Endothelial cell of hepatic sinusoid (primary cell): ENCODE results near the gene MPDZ.

Experiments used
- in situ Hi-C: cut with HindIII; loops from 2 replicates; pipeline ENCODE4 v1.10.0; 2017; ENCODE audit warnings: low sequenced_read_pairs

Gene MPDZ, protein sequence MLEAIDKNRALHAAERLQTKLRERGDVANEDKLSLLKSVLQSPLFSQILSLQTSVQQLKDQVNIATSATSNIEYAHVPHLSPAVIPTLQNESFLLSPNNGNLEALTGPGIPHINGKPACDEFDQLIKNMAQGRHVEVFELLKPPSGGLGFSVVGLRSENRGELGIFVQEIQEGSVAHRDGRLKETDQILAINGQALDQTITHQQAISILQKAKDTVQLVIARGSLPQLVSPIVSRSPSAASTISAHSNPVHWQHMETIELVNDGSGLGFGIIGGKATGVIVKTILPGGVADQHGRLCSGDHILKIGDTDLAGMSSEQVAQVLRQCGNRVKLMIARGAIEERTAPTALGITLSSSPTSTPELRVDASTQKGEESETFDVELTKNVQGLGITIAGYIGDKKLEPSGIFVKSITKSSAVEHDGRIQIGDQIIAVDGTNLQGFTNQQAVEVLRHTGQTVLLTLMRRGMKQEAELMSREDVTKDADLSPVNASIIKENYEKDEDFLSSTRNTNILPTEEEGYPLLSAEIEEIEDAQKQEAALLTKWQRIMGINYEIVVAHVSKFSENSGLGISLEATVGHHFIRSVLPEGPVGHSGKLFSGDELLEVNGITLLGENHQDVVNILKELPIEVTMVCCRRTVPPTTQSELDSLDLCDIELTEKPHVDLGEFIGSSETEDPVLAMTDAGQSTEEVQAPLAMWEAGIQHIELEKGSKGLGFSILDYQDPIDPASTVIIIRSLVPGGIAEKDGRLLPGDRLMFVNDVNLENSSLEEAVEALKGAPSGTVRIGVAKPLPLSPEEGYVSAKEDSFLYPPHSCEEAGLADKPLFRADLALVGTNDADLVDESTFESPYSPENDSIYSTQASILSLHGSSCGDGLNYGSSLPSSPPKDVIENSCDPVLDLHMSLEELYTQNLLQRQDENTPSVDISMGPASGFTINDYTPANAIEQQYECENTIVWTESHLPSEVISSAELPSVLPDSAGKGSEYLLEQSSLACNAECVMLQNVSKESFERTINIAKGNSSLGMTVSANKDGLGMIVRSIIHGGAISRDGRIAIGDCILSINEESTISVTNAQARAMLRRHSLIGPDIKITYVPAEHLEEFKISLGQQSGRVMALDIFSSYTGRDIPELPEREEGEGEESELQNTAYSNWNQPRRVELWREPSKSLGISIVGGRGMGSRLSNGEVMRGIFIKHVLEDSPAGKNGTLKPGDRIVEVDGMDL (N-terminal part only)

DNA sequence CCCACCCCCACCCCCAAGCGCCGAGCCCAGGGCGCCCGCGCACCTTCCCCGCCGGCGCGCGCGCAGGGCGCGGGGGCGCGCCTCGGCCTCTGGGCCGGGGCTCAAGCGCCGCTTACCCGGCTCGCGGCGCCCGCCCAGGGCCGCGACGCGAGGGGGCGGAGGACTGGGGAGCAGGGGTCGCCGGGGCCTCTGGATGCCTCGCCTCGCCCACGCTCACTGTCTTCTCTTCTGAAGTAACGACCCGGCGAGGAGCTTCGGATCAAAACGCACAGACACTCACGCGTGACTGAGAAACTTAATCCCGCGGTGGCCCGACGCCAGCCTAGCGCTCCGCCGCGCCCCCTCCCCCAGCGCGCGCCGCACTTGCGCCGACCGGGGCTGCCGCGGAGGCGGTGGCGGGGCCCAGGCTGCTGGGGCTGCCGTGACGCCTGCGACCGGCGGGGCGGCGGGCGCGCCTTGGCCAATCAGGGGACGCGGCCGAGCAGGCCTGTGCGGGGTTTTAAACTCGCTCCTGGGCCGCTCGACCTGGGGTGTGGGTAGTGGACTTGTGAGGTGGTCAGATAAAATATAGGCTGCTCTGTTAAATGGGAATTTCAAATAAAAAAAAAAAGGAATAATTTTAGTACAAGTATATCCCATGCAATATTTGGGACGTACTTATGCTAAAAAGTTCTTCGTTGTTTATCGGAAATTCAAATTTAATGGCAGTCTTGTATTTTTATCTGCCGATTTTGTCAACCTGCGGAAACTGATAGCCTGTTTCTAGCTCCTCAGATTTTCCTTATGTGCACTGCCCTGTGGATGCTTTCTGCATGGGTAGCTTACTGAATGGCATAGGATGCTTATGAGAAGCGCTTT, at the start of gene MPDZ:
TSS of gene MPDZ (minus strand) at position 409 of the 858 bp plus-strand sequence. CDS start 29,377 bp downstream, outside the sequence.
- in situ Hi-C loops = no loop called here

DNA sequence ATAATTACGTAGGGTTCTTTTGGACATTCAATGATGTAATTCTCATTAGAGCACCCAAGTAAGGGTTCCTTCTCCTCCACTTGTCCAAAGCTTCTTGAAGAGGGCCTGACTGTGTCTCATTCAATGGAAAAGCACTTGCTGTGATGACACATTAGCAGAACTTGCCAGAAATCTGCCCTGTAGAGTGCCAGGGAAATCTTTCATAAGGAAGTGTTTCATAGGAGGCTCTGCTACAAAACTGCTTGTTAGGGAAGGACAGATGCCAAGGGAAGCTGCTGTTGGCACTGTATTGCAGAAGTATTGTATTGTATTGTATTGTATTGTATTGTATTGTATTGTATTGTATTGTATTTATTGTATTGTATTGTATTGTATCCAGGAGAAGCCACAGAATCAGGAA, 45.5 kb upstream of the MPDZ start:
- in situ Hi-C loops = loop anchor here (5.0 kb wide), 1 partner anchor 42 kb away; no protein-coding TSS in a partner anchor

- in situ Hi-C loops = no loop called here
Observed at GRCh38 chr9:13322828-13323550, 43.5 kb upstream of the MPDZ start.

- in situ Hi-C loops = no loop called here
Observed at GRCh38 chr9:13318027-13318426, 38.5 kb upstream of the MPDZ start.

DNA sequence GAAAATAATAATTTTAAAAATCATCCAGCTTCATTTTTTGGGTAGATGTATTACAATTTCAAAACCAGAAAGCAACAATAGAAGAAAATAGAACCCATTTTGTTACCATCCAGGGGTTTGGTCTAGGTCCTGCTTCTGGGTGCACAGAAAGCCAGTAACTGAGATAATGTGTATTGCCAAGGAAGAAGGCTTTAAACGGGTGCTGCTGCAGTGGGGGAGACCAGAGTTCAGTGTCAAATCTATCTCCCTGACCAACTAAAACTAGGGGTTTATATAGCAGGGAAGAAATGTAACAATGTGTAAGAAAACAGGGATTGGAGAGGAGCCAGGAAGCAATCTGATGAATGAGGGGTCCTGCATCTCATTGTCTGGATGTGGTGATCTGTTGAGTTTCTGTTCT, 17.5 kb upstream of the MPDZ start:
- in situ Hi-C loops = no loop called here

GRCh38 chr9:13295556-13295955, 16.1 kb upstream of the MPDZ start:
- in situ Hi-C loops = no loop called here

GRCh38 chr9:13292782-13293181, 13.3 kb upstream of the MPDZ start:
- in situ Hi-C loops = no loop called here

GRCh38 chr9:13292158-13292557, 12.7 kb upstream of the MPDZ start:
- in situ Hi-C loops = no loop called here

DNA sequence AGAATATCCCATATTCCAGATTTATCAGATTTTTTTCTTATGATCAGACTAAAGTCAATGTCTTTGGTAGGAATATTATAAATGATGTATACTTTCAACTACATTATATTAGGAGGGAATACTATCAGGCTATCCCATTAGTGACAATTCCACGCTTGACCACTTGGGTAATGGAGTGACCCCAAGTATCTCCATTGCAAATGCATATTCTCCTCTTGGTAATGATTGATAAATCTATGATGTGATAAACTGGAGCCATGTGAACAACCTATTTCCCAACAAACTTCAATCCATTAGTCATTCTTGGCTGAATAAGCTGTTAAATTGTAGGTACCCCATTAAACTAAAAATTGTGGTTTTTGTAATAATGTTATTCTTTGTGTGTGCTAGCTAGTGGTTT, 12.2 kb upstream of the MPDZ start:
- in situ Hi-C loops = no loop called here

DNA sequence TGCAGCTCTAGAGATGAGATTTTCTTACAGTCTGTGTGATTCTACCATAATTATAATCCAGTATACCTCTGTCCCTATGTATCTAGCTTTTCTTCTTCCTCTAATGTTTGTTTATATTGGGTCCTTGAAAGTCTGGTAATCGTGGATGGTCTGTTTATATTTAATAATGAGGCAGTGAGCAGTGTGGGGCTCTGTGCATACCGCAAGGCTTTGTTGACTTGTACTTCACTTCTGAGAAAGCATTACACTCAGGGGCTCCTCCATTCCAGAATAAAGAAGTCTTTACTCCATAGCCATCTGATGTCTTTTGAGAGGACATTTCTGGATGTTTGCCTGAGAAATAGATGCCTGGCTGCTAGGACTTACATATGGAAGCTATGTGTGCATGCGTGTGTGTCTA, 4.5 kb upstream of the MPDZ start:
- in situ Hi-C loops = no loop called here

- in situ Hi-C loops = no loop called here
Observed at GRCh38 chr9:13282998-13283397, 3.5 kb upstream of the MPDZ start.

DNA sequence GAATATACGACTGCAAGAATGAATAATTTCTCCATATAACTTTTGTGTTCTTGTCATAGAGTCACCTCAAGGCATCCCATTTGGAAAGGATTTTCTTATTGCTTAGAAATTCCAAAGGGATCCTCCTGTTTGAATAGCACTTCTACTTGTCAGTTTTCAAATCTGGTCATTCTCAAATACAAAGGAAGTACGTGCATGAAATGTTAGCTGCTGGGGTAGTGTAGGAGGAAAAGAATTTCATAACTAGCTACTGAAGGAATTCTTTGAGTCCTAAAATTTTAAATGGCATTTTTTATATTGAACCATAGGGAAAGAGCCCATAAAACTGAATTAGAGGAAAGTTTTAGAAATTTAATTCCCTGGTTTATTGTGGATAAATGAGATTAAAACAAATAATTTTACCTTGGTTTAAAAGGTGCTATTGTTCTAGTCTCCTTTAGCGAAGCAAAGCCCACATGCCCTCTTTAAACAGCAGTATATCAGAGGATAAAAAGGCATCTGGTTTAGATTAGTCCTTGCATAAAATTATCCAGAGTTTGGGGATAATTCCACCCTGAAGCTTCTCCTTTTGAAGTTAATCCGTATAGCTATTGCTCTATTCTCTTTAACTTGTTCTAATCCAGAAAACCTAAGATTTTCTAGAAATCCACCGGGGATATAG, 2.0 kb upstream of the MPDZ start:
- in situ Hi-C loops = no loop called here

DNA sequence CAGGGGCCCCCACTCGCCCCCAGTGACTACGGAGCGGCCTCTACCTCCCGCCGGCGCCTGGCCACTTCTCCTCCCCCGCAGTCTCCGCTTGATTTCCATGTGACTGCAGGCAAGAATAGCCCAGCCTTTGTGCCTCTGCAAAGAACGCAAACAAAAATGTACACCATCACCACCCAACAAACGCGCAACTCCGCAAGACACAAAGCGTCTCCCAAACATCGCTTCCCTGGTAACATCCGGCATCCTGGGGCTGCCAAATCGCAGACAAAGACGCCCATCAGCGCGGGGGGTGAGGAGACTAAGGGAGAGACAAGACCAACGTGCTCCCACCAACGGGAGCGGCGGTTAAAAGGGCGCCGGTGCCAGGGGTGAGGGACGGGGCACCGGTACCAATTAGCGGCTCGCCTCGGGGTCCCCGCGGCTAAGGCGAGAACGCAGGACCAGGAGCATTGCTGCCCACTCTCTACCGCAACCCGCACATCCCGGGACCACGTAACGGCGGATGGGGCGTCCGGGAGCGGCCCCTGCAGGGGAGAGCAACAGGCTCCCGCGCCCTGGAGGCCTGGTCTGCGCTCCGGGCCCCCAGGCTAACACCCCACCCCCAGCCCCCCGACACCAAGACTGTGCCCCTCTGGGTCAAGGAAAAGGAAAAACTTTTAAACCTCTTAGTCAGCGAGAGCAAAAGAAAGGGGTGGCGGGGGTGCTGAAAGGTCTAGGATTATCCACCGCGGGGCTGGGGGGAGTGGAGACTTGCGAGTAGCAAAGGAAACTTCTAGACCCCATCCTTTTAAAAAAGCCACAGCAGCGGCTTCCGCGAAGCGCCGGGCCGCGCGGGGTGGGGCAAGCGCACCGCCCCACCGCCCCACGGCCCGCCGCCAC, 885 bp downstream of the MPDZ start:
- in situ Hi-C loops = no loop called here

- in situ Hi-C loops = no loop called here
Observed at GRCh38 chr9:13278023-13278367, 1.5 kb downstream of the MPDZ start.

- in situ Hi-C loops = no loop called here
Observed at GRCh38 chr9:13274886-13275641, 4.4 kb downstream of the MPDZ start.

- in situ Hi-C loops = no loop called here
Observed at GRCh38 chr9:13270734-13271133, 8.8 kb downstream of the MPDZ start.
